GM12878 (cell line): Measurements from ENCODE around the gene RNF11. TPM values are rescaled to one million over a fixed set of nuclear protein-coding genes. Genes with fewer than 3 reads are reported as not detected.

ENCODE experiments used
- ATAC-seq: fragments of 200-7000 bp; cut with Tn5 transposase; 3 replicates; pipeline ENCODE4 v1.9.1; 2020; ENCODE audit warnings: mild to moderate bottlenecking, moderate library complexity
- BruUV-seq: library from RNA; stranded (reverse); fragments of 400-500 nt; replicated peaks from 2 replicates; lab custom pipeline; 2021; lab: Mats Ljungman, UMichigan
- CTCF ChIA-PET: fragments of 300-600 bp; sonication (Branson Sonifier 250); formaldehyde crosslinking; extraction: SDS; loops from one replicate; lab custom pipeline; 2021; ENCODE audit warnings: inconsistent platforms; lab: Yijun Ruan, JAX
- POLR2A ChIA-PET: fragments of 350-600 bp; formaldehyde crosslinking; extraction: SDS; loops from one replicate; lab custom pipeline; 2021; ENCODE audit warnings: inconsistent platforms; lab: Charles Lee
- RAD21 ChIA-PET: fragments of 300-600 bp; sonication (Branson Sonifier 250); formaldehyde crosslinking; loops from one replicate; lab custom pipeline; 2023; ENCODE audit warnings: antibody characterized with exemption; ENCODE audit not compliant: unreplicated experiment; lab: Charles Lee
- SMC1A ChIA-PET: fragments of 300-600 bp; sonication (Branson Sonifier 250); formaldehyde crosslinking; loops from one replicate; lab custom pipeline; 2023; ENCODE audit not compliant: unreplicated experiment, uncharacterized antibody; lab: Charles Lee
- DNase-seq: peaks from one replicate; pipeline ENCODE4 v3.0.0-alpha.2; 2011; ENCODE audit warnings: low read depth, low spot score
- FAIRE-seq: peaks from 3 replicates; lab custom pipeline; 2011; peaks lifted over from hg19 to GRCh38; lab: Jason Lieb, UNC
- H2AFZ ChIP-seq: 2 replicates; pipeline ENCODE4 v1.6.0; 2011; ENCODE audit warnings: low read depth, low read length, control low read depth; ENCODE audit not compliant: control insufficient read depth
- H3K27ac ChIP-seq: 2 replicates; pipeline ENCODE4 v1.5.1; 2011; ENCODE audit warnings: control low read depth; ENCODE audit not compliant: control insufficient read depth, insufficient read depth
- H3K27me3 ChIP-seq, 2 experiments: replicated peaks in 1 of 2; 2 replicates each; pipeline versions ENCODE4 v1.6.0 to v1.6.1; 2011; ENCODE audit warnings: low read length in 1 of 2; ENCODE audit not compliant: control insufficient read depth in 2 of 2, insufficient read depth in 2 of 2
- H3K36me3 ChIP-seq, 2 experiments: 2 replicates each; pipeline ENCODE4 v1.5.1; 2011; ENCODE audit warnings: low read length in 1 of 2; ENCODE audit not compliant: control insufficient read depth in 2 of 2, insufficient read depth in 2 of 2
- H3K4me1 ChIP-seq: 2 replicates; pipeline ENCODE4 v1.6.1; 2011; ENCODE audit warnings: mild to moderate bottlenecking, low read length, moderate library complexity, mixed read lengths; ENCODE audit not compliant: control insufficient read depth, insufficient read depth
- H3K4me2 ChIP-seq: 2 replicates; pipeline ENCODE4 v1.6.0; 2011; ENCODE audit warnings: control low read depth; ENCODE audit not compliant: control insufficient read depth, insufficient read depth
- H3K4me3 ChIP-seq: fragments of 200-600 bp; sonication (generic); 2 replicates; pipeline ENCODE4 v1.5.1; 2016
- H3K79me2 ChIP-seq: 2 replicates; pipeline ENCODE4 v1.6.0; 2011; ENCODE audit warnings: low read length; ENCODE audit not compliant: control insufficient read depth, insufficient read depth
- H3K9ac ChIP-seq: 2 replicates; pipeline ENCODE4 v1.8.0; 2011; ENCODE audit warnings: low read length, control low read depth, mixed read lengths; ENCODE audit not compliant: control insufficient read depth, insufficient read depth
- H3K9me3 ChIP-seq: replicated peaks from 3 replicates; pipeline ENCODE4 v1.5.1; 2011; ENCODE audit warnings: mild to moderate bottlenecking, low read length; ENCODE audit not compliant: control insufficient read depth, insufficient read depth
- H4K20me1 ChIP-seq: 2 replicates; pipeline ENCODE4 v1.6.0; 2011; ENCODE audit not compliant: control insufficient read depth, insufficient read depth
- CBX5 ChIP-seq: sonication (generic); IDR thresholded peaks from 2 replicates; pipeline ENCODE4 v1.6.1; 2016; ENCODE audit warnings: low read depth, moderate library complexity, mild to moderate bottlenecking, inconsistent platforms
- CREM ChIP-seq: IDR thresholded peaks from 2 replicates; pipeline ENCODE4 v1.6.1; 2014; ENCODE audit warnings: antibody characterized with exemption, low read depth
- HCFC1 ChIP-seq: fragments of 150-350 bp; IDR thresholded peaks from 2 replicates; pipeline ENCODE4 v1.6.1; 2014; ENCODE audit warnings: low read length
- HDGF ChIP-seq: fragments of 450-650 bp; IDR thresholded peaks from 2 replicates; pipeline ENCODE4 v1.6.1; 2016; ENCODE audit warnings: antibody characterized with exemption
- IRF3 ChIP-seq: fragments of 450-650 bp; IDR thresholded peaks from 2 replicates; pipeline ENCODE4 v1.6.1; 2014; ENCODE audit warnings: mild to moderate bottlenecking
- KLF5 ChIP-seq: fragments of 450-650 bp; IDR thresholded peaks from 2 replicates; pipeline ENCODE4 v1.6.1; 2014; ENCODE audit warnings: mild to moderate bottlenecking; ENCODE audit not compliant: partially characterized antibody
- LARP7 ChIP-seq: fragments of 450-650 bp; IDR thresholded peaks from 2 replicates; pipeline ENCODE4 v1.6.1; 2017; ENCODE audit warnings: mild to moderate bottlenecking
- MXI1 ChIP-seq: fragments of 150-350 bp; IDR thresholded peaks from 2 replicates; pipeline ENCODE4 v1.6.1; 2011; ENCODE audit warnings: low read depth, mild to moderate bottlenecking, inconsistent platforms, low read length, improper control_type of control experiment
- MYC ChIP-seq: IDR thresholded peaks from 2 replicates; pipeline ENCODE4 v1.6.1; 2011; ENCODE audit warnings: mild to moderate bottlenecking, low read length, moderate library complexity, inconsistent platforms; ENCODE audit not compliant: insufficient read depth, insufficient replicate concordance, insufficient read length, severe bottlenecking
- PAX8 ChIP-seq: fragments of 450-650 bp; IDR thresholded peaks from 2 replicates; pipeline ENCODE4 v1.6.1; 2017; ENCODE audit warnings: mild to moderate bottlenecking, moderate library complexity
- RELA ChIP-seq: fragments of 450-650 bp; IDR thresholded peaks from 2 replicates; pipeline ENCODE4 v1.8.0; 2014; ENCODE audit warnings: borderline replicate concordance; ENCODE audit not compliant: partially characterized antibody
- SREBF1 ChIP-seq: IDR thresholded peaks from 2 replicates; pipeline ENCODE4 v1.6.1; 2012; ENCODE audit warnings: mild to moderate bottlenecking, low read length
- ZNF24 ChIP-seq: fragments of 450-650 bp; IDR thresholded peaks from 2 replicates; pipeline ENCODE4 v1.6.1; 2017; ENCODE audit warnings: antibody characterized with exemption, mild to moderate bottlenecking
- ZNF384 ChIP-seq: IDR thresholded peaks from 2 replicates; pipeline ENCODE4 v1.6.1; 2012; ENCODE audit warnings: low read depth, mild to moderate bottlenecking, low read length, improper control_type of control experiment, borderline replicate concordance
- WGBS: methylation state at CpG from one replicate; pipeline ENCODE4 v1.1.6; 2016; ENCODE audit warnings: low lambda C conversion rate; ENCODE audit not compliant: insufficient replicate concordance, insufficient coverage; ENCODE audit errors: missing lambda C conversion rate; 5-methylcytosine and 5-hydroxymethylcytosine counted together
- in situ Hi-C: fragments of 300-500 bp; cut with MboI; formaldehyde crosslinking; loops from 9 replicates; pipeline ENCODE4 v1.14.3; 2018; ENCODE audit warnings: mixed read lengths
- intact Hi-C: fragments of 100-400 bp; cut with micrococcal nuclease; formaldehyde crosslinking; loops from one replicate; pipeline ENCODE4 v1.14.2; 2022; ENCODE audit not compliant: unreplicated experiment
- polyA plus RNA-seq, 11 experiments: library from polyadenylated mRNA; depleted of rRNA in 4 of 11; unstranded in 6 of 11; stranded (reverse) in 5 of 11; fragments of >200 nt; fragmentation: Nextera tagmentation in 4 of 11; fragmentation: Illumina TruSeq in 1 of 11; extraction: Ambion mirVana in 4 of 11; extraction: Trizol in 1 of 11; gene quantifications; 1 replicate in 1 of 11; 2 replicates in 10 of 11; pipeline versions ENCODE4 v1.2.1 to v1.2.3, GENCODE V29; 2011 to 2016; ENCODE audit warnings: inconsistent platforms in 2 of 11, missing spikeins in 2 of 11, low read depth in 1 of 11
- total RNA-seq, 4 experiments: library from RNA; depleted of rRNA in 3 of 4; stranded (reverse); fragments of >200 nt in 3 of 4; fragmentation: Illumina TruSeq in 1 of 4; extraction: Trizol in 1 of 4; gene quantifications; 2 replicates each; pipeline versions ENCODE4 v1.2.1 to v1.2.3, GENCODE V29; 2013 to 2021
- TF ChIP-seq, protein P1 (sequence below), 3 experiments: IDR thresholded peaks in 2 of 3; conservative IDR thresholded peaks in 1 of 3; 2 replicates each; pipeline ENCODE4 v1.5.1; 2011; ENCODE audit warnings: low read depth in 3 of 3, low read length in 3 of 3, mild to moderate bottlenecking in 3 of 3, control low read depth in 2 of 3, moderate library complexity in 2 of 3, inconsistent platforms in 1 of 3, mixed read lengths in 1 of 3; ENCODE audit not compliant: control insufficient read depth in 2 of 3, insufficient read depth in 1 of 3; ENCODE audit errors: extremely low read depth in 1 of 3
- TF ChIP-seq, protein P2 (sequence below): IDR thresholded peaks from 2 replicates; pipeline ENCODE4 v1.6.1; 2012; ENCODE audit warnings: mild to moderate bottlenecking, low read depth, low read length

The RNF11 gene
- total and polyA plus RNA-seq, 10 of the 15 experiments (the other 5 are each of a cell fraction or from before 2014, with no cell fraction given), result 9.5 to 43.6 (median 32.3) TPM

DNA sequence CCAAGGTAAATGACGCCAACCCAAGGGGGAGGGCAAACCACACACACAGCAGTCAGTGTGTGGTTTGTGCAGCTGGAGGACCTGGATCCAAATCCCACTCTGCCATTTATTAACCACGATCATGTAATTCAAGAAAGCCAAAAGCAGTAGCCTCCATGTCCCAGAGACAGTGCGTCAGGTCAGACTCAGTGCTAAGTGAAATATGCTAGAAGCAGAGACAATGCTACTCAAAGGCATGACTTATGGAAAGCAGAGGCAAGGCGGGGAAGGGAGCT lies 80.7 kb downstream of the RNF11 start:
- Histone ChIP-seq H3K4me2 (no peak overlapping the region), H3K27me3 (no peaks in the 10 kb centered on the region), H2AFZ (no peak overlapping the region), H3K4me1 (no peaks in the 10 kb centered on the region), H3K79me2 (no peaks in the 10 kb centered on the region), H3K4me3 (no peak overlapping the region)
- ChIA-PET CTCF (interaction anchor here (1.3 kb wide), 1 partner anchor 20 kb away, joined by 4 read pairs; no protein-coding TSS in a partner anchor), POLR2A (no interaction called here), SMC1A (no interaction called here)
- intact Hi-C loops, result no loop called here
- DNase-seq, result no peak
- no TSS peak for BruUV-seq
- in situ Hi-C loops, result no loop called here
- TF ChIP-seq LARP7 (no peak), ZNF24 (no peak), CBX5 (no peak), PAX8 (no peak), HDGF (no peak), RELA (no peak), ZNF384 (no peak), SREBF1 (no peak), MYC (no peak), IRF3 (no peak), HCFC1 (no peak), CREM (no peak), KLF5 (no peak), MXI1 (no peak)
- TF ChIP-seq, protein P1, sequence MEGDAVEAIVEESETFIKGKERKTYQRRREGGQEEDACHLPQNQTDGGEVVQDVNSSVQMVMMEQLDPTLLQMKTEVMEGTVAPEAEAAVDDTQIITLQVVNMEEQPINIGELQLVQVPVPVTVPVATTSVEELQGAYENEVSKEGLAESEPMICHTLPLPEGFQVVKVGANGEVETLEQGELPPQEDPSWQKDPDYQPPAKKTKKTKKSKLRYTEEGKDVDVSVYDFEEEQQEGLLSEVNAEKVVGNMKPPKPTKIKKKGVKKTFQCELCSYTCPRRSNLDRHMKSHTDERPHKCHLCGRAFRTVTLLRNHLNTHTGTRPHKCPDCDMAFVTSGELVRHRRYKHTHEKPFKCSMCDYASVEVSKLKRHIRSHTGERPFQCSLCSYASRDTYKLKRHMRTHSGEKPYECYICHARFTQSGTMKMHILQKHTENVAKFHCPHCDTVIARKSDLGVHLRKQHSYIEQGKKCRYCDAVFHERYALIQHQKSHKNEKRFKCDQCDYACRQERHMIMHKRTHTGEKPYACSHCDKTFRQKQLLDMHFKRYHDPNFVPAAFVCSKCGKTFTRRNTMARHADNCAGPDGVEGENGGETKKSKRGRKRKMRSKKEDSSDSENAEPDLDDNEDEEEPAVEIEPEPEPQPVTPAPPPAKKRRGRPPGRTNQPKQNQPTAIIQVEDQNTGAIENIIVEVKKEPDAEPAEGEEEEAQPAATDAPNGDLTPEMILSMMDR (IDR thresholded peaks at IDR 0.05 in 2 of 3, conservative IDR thresholded peaks at IDR 0.05 in 1 of 3; ENCODE audit: control insufficient read depth in 2 of 3, extremely low read depth in 1 of 3, insufficient read depth in 1 of 3, low read depth in 3 of 3, low read length in 3 of 3), result no peak
- TF ChIP-seq, protein P2, sequence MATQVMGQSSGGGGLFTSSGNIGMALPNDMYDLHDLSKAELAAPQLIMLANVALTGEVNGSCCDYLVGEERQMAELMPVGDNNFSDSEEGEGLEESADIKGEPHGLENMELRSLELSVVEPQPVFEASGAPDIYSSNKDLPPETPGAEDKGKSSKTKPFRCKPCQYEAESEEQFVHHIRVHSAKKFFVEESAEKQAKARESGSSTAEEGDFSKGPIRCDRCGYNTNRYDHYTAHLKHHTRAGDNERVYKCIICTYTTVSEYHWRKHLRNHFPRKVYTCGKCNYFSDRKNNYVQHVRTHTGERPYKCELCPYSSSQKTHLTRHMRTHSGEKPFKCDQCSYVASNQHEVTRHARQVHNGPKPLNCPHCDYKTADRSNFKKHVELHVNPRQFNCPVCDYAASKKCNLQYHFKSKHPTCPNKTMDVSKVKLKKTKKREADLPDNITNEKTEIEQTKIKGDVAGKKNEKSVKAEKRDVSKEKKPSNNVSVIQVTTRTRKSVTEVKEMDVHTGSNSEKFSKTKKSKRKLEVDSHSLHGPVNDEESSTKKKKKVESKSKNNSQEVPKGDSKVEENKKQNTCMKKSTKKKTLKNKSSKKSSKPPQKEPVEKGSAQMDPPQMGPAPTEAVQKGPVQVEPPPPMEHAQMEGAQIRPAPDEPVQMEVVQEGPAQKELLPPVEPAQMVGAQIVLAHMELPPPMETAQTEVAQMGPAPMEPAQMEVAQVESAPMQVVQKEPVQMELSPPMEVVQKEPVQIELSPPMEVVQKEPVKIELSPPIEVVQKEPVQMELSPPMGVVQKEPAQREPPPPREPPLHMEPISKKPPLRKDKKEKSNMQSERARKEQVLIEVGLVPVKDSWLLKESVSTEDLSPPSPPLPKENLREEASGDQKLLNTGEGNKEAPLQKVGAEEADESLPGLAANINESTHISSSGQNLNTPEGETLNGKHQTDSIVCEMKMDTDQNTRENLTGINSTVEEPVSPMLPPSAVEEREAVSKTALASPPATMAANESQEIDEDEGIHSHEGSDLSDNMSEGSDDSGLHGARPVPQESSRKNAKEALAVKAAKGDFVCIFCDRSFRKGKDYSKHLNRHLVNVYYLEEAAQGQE, result no peak
- TF ChIP-seq, all 136 proteins: peak for 0
- H3K9me3 ChIP-seq, result no peaks in the 10 kb centered on the region
- no peaks in the 10 kb centered on the region; a peak in 1 of 4 replicates for H3K36me3 ChIP-seq
- no peak for FAIRE-seq
- no peak overlapping the region for H3K27ac ChIP-seq
- 27% methylated on average over 4 of the region's 4 CpGs for WGBS
- H3K9ac ChIP-seq, result no peak overlapping the region
- RAD21 ChIA-PET, result no interaction called here
- no peak for ATAC-seq
- H4K20me1 ChIP-seq, result no peaks in the 10 kb centered on the region
